ENCODE measurements around the gene SLC12A8.

DNA sequence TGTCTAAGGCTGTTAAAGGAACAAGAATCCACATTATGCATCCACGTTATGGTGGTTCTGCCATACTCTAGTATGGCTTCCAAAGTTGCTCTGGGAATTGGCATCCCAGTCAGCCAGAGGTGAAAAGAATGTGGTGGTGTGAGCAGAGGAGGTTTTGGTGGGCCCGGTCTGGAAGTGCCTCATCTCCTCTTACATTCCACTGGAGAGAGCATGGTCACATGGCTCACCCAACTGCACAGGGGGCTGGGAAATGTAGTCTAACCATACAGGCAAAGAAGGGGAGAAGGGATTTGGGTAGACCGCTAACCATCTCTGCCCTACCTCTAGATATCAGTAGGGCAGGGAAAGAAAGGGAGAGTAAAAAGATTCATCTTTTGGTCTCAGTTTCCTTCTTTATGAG, 153.6 kb downstream of the SLC12A8 start:
- no peak for TF ChIP-seq CTCF (conservative IDR thresholded peaks at IDR 0.05)
- TF ChIP-seq ZFX (IDR thresholded peaks at IDR 0.05), result no peak

All from C4-2B (cell line).